AG10803 (cell line): Measurements from ENCODE around the gene ACRBP.

Experiments used
- DNase-seq: peaks from one replicate; pipeline ENCODE4 v3.0.0; 2010; ENCODE audit warnings: low read depth
- H3K4me3 ChIP-seq: 2 replicates; pipeline ENCODE4 v1.5.1; 2011; ENCODE audit warnings: mild to moderate bottlenecking, low read length, control low read depth
- TF ChIP-seq, protein P1 (sequence below): conservative IDR thresholded peaks from 2 replicates; pipeline ENCODE4 v1.5.1; 2011; ENCODE audit warnings: mild to moderate bottlenecking, low read length, control low read depth, inconsistent platforms

The ACRBP gene

DNA sequence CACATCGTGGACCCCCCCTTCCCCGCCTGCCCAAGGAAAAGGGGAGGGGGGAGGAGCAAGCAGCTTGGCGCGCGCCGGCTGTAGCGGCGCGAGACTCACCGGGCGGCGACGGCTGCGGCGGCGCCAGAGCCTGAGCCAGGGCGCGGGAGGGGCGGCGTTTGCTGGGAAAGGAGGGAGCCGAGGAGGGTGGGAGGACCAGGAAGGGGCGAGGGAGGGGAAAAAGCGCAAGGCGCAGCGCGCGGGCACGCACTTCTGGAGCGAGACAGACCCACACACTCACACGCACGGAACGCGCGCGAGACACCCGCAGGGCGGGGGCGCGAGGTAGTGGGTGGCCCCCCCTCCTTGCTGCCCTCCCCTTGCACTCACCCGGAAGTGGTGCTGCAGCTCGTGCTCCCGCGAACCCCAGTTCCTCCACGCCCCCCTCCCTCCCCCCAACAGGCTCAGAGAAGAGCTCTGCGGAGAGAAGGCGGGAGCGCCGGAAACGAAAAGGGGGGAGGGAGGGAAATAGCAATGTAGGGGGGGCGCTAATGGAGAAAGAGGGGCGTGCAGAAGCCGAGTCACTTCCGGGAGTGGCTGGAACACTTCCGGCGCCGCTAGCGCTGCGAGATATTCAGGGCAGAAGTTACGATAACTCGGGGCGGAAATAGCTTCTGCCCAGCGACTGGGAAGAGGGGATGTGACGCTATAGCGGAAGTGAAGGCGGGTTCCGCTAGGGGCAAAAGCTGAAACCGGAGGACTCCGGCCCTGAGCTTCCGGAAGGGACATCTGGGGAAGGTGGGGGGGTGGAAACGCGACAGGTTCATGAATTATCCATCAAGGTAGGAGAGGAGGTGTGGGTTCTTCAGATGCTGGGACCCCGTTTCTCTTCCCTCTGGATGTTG lies 42.0 kb upstream of the ACRBP start, which contains the start of gene ZNF384:
Gene ZNF384 (minus strand): TSS at position 377 of the 884 bp plus-strand sequence. CDS start 9,855 bp downstream, outside the sequence.
- TF ChIP-seq, protein P1, sequence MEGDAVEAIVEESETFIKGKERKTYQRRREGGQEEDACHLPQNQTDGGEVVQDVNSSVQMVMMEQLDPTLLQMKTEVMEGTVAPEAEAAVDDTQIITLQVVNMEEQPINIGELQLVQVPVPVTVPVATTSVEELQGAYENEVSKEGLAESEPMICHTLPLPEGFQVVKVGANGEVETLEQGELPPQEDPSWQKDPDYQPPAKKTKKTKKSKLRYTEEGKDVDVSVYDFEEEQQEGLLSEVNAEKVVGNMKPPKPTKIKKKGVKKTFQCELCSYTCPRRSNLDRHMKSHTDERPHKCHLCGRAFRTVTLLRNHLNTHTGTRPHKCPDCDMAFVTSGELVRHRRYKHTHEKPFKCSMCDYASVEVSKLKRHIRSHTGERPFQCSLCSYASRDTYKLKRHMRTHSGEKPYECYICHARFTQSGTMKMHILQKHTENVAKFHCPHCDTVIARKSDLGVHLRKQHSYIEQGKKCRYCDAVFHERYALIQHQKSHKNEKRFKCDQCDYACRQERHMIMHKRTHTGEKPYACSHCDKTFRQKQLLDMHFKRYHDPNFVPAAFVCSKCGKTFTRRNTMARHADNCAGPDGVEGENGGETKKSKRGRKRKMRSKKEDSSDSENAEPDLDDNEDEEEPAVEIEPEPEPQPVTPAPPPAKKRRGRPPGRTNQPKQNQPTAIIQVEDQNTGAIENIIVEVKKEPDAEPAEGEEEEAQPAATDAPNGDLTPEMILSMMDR, result peak; percentile 35
- peak within 1 kb of the TSS; percentile 97 for H3K4me3 ChIP-seq
- DNase-seq, result peak; percentile 100

DNA sequence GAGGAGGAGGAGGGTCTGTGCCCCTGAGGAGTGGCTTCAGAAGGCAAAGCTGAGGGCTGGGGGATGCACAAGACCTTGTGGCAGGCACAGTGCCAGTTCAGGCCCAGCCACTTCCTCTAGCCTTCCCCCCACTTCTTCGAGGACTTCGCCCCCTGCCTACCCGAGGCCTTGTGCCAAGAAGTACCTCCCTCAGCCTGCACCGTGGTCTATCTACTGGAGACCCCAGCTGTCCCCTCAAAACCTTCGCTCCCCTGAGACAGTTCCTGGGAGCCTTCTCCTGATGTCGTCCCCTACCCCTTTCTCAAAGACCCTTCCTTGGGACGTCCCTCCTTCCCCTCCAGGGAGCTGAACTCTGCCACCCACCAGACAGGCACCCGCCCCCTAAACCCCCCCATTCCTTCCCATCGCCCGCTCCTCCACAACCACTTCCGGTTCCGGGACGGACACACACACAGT lies 41.3 kb upstream of the ACRBP start:
- TF ChIP-seq, protein P1, result no peak
- peak overlapping the region; percentile 97 for H3K4me3 ChIP-seq
- DNase-seq, result peak; percentile 22

DNA sequence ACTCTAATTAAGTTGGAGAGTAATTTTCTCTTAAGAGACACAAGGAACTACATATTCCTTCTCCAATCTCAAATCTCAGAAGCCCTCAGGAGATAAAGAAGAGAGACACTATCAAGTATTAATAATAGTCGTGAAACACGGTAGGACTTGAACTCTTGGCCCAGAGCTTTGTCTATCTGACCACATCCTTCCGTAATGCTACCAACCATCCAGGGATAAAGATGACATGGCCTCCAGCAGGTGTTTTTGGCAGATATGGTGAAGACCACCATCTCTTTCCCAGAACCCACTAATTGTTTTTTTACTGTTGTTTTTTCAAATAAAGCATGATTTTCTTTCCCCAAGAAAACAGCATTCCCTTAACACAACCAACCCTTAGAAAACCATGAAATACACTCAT lies 38.6 kb upstream of the ACRBP start:
- DNase-seq, result no peak
- H3K4me3 ChIP-seq, result no peak overlapping the region
- TF ChIP-seq, protein P1, result no peak

DNA sequence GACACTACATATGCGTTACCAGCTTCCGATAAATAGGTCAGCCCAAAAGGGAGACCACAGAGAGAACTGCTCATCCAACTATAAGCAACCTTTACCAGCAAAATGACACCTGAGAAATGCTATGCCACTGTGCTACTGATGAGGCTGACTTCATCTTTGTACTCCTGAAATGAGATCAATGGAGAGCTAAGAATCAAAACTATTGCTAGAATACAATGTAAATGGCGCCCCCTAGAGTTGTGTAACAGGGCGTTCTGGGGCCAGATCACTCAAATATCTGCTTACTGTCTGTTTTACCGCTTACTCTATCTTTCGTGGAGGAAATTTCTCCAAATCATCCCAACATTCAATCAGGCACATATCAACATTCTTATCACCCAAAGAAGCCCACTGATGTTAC lies 37.4 kb upstream of the ACRBP start:
- TF ChIP-seq, protein P1, result peak; percentile 47
- DNase-seq, result no peak
- H3K4me3 ChIP-seq, result no peak overlapping the region

DNA sequence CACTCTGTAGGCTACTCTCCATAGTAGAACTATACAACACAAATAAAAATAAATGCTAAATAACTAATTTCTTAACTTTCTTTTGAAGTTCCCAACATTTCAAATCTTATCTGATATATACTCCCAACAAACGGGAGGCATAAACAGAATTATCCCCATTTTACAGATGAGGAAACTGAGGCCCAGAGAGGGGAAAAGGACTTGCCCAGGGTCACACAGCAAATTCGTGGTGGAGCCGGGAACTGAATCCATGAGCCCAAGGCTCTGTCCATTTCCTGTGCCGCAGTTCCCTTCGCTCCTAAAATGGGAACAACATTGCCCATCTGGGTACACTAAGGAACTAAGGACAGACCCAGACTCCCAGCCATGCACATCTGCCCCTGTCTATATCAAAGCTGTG lies 29.7 kb upstream of the ACRBP start:
- DNase-seq, result no peak
- TF ChIP-seq, protein P1, result no peak

DNA sequence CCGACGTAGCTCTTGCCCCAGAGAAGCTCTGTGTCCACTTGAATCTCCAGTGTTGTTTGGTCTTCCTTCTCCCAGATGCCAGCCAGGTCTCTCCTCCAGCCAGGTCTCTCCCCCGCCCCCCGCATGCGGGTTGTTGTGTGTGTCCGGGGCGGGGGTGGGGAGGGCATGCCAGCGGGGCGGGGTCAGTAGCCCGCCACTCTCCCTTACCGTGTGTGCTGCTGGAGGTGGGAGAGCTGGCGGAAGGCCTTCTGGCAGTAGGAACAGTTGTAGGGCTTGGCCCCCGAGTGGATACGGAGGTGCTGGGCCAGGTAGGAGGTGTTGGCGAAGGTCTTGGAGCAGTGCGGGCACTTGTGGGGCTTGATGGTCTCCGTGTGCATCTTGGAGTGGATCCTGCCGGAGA lies 24.9 kb upstream of the ACRBP start:
- TF ChIP-seq, protein P1, result no peak
- no peak for DNase-seq
- H3K4me3 ChIP-seq, result no peak overlapping the region

More for the DNA sequence above, 29.7 kb upstream of the ACRBP start:
- H3K4me3 ChIP-seq, result no peak overlapping the region

DNA sequence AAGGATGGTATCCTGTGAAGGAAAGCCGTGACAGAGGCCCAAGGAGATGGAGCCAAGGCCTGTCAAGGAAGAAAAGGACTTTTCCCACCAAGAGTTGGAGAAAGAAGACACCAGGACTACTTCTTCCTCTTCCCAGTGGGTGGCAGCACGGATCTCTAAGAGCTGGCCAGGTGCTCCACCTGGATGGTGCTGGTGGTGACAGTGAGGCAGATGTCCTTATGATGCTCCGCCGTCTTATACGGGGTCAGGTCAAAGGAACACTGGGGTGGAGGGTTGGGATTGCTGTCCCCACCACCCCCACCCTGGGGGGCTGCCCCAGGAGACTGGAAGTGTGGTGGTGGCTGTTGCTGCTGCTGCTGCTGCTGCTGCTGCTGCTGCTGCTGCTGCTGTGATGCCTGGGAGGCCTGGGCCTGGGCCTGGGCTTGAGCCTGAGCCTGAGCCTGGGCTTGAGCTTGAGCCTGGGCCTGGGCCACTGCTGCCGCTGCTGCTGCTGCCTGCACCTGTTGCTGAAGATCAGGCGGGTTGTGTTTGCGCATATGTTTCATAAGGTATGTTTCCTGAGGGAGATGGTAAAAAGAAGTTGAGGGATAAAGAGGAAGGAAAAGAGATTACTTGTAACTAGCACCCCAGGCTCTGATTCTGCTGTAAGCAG lies 20.5 kb upstream of the ACRBP start:
- DNase-seq, result no peak
- H3K4me3 ChIP-seq, result no peak overlapping the region
- TF ChIP-seq, protein P1, result no peak; the same call in 1 of the 2 replicates
